Thyroid gland (tissue), 4 donors: ENCODE results near the gene CCDC9B.

Experiments
- CTCF ChIP-seq, 6 experiments: fragments of 200-600 bp in 3 of 6; fragments of 450-650 bp in 3 of 6; sonication (generic) in 3 of 6; IDR thresholded peaks; one replicate each; pipeline ENCODE4 v1.5.1; 2016 to 2019; ENCODE audit warnings: antibody characterized with exemption in 6 of 6, mild to moderate bottlenecking in 2 of 6, inconsistent platforms in 1 of 6, moderate library complexity in 1 of 6
- POLR2A ChIP-seq, 2 donors: fragments of 450-650 bp; IDR thresholded peaks; one replicate each; pipeline ENCODE4 v1.6.1; 2017; ENCODE audit warnings: antibody characterized with exemption in 2 of 2, mild to moderate bottlenecking in 2 of 2, moderate library complexity in 1 of 2

- no peak for TF ChIP-seq CTCF (IDR thresholded peaks at IDR 0.05)
- TF ChIP-seq POLR2A (IDR thresholded peaks at IDR 0.05), result no peak
Observed at GRCh38 chr15:40346579-40347558, 6.1 kb upstream of the CCDC9B start.
